HG03045 (cell line): ENCODE measurements around the gene PPP1R12B.
"Not testable (repeated sequence)": the region's sequence is repeated elsewhere in the genome, so short reads cannot be mapped to it uniquely, and the experiment has no call there.

Experiments used
- ATAC-seq: cut with Tn5 transposase; IDR thresholded peaks from one replicate; pipeline ENCODE4 v1.9.1; 2021; ENCODE audit warnings: mild to moderate bottlenecking, moderate library complexity; ENCODE audit not compliant: unreplicated experiment

The PPP1R12B gene

GRCh38 chr1:202348005-202348508, 442 bp upstream of the PPP1R12B start:
- ATAC-seq, result no peak

- ATAC-seq, result no peak
These were observed 868 bp downstream of the PPP1R12B start for GRCh38 chr1:202349206-202349928.

GRCh38 chr1:202351725-202352124, 3.2 kb downstream of the PPP1R12B start:
- no peak for ATAC-seq

- ATAC-seq, result not testable (repeated sequence)
These were observed 4.2 kb downstream of the PPP1R12B start for GRCh38 chr1:202352583-202353197.

GRCh38 chr1:202355944-202356553, 7.5 kb downstream of the PPP1R12B start:
- ATAC-seq, result no peak

GRCh38 chr1:202357506-202357905, 9.0 kb downstream of the PPP1R12B start:
- ATAC-seq, result no peak

- ATAC-seq, result no peak
These were observed 12.7 kb downstream of the PPP1R12B start for GRCh38 chr1:202361224-202361623.

- ATAC-seq, result no peak
These were observed 13.2 kb downstream of the PPP1R12B start for GRCh38 chr1:202361701-202362100.

GRCh38 chr1:202362212-202362611, 13.7 kb downstream of the PPP1R12B start:
- no peak for ATAC-seq

- ATAC-seq, result no peak
These were observed 16.8 kb downstream of the PPP1R12B start for GRCh38 chr1:202365092-202365815.

- no peak for ATAC-seq
These were observed 18.8 kb downstream of the PPP1R12B start for GRCh38 chr1:202367271-202367670.

- ATAC-seq, result not testable (repeated sequence)
These were observed 22.4 kb downstream of the PPP1R12B start for GRCh38 chr1:202370906-202371305.

GRCh38 chr1:202374099-202374498, 25.6 kb downstream of the PPP1R12B start:
- ATAC-seq, result no peak

- ATAC-seq, result not testable (repeated sequence)
These were observed 26.7 kb downstream of the PPP1R12B start for GRCh38 chr1:202375175-202375574.

- no peak for ATAC-seq
These were observed 27.7 kb downstream of the PPP1R12B start for GRCh38 chr1:202376247-202376646.

GRCh38 chr1:202379884-202380529, 31.5 kb downstream of the PPP1R12B start:
- not testable (repeated sequence) for ATAC-seq

- not testable (repeated sequence) for ATAC-seq
These were observed 32.0 kb downstream of the PPP1R12B start for GRCh38 chr1:202380535-202380934.

- not testable (repeated sequence) for ATAC-seq
These were observed 33.4 kb downstream of the PPP1R12B start for GRCh38 chr1:202381867-202382266.

- not testable (repeated sequence) for ATAC-seq
These were observed 47.3 kb downstream of the PPP1R12B start for GRCh38 chr1:202395831-202396230.

GRCh38 chr1:202397256-202397655, 48.8 kb downstream of the PPP1R12B start:
- no peak for ATAC-seq

- ATAC-seq, result not testable (repeated sequence)
These were observed 49.9 kb downstream of the PPP1R12B start for GRCh38 chr1:202398439-202398838.
